ENCODE data around the gene MYO15A.

The MYO15A gene

DNA sequence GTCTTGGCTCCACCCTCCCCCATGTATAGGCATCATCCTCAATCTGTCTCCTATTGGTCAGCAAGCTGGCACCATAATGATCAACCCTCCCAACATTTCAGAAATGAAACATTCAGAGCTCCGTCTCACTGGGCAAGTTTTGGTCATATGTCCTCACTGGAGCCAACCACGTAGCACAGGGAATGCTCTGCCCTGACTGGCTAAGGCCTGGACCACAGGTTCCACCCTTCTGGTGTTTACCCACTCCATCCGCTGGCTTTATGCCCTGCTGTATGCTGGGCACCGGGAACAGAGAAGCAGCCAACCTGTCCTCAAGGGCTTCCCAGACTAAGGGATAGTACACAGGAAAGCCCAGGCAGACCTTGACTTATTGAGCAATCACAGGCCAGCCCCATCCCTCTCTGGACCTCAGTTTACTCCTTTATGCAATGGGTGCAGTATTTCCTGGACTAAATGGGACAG, 20.5 kb downstream of the MYO15A start:
- DNase-seq (ENCODE audit: low read depth) = peak; percentile 37

DNA sequence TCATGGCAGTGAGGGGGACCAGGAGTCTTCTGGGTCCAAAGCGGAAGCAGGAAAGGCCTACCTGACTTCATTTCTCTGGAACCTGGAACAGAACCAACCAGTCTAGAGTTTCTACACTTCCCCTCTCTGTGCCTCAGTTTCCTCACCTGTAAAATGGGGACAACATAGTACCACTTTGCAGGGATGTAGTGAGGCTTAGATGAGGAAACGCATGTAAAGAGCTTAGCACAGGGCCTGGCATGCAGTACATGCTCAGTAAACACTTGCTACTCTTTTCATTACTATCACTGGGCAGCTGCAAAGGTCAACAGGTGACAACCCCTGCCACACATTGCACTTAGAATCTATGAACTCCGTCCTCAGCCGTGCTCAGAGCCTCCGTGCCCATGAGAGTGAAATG, 24.2 kb downstream of the MYO15A start:
- DNase-seq (ENCODE audit: low read depth) = no peak

DNA sequence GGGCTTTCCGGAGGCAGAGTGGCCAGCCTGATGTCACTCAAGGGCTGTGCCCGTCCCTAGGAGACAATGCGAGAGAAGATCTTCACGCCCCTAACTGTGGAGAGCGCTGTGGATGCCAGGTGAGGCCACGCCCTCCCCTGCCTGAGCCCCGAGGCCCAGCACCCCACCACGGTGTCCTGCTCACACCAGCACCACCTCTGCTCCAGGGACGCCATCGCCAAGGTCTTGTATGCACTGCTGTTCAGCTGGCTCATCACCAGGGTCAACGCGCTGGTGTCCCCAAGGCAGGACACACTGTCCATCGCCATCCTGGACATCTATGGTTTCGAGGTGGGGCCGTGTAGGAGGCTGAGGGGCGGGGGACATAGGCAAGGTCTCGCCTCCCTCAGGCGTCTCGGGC, 27.8 kb downstream of the MYO15A start:
- no peak for DNase-seq (ENCODE audit: low read depth)

DNA sequence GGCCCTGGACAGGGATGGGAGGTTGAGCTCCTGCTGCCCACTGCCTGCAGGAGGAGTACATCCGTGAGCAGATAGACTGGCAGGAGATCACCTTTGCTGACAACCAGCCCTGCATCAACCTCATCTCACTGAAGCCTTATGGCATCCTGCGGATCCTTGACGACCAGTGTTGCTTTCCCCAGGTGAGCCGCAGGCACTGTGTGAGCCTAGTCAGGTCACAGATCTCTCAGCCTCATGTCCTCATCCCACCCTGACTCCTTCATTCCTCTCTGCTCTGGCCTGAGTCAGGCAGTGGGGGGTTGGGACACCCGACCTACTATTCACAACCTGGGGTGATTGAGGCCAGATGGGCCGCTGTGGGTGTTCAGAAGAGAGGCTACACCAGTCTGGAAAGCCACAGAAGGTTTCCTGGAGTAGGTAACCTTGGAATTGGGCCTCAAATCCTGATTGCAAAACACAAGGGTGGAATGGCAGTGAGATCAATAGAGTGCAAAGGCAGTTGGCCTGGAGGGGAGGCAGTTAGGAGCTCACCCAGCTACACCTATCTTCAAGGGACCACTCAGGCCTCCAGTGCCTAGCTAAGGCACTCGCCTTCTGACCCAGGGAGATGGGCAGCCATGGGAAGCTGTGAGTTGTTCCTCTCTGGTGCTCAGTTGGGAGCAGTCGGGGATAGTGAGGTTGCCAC, 29.7 kb downstream of the MYO15A start:
- DNase-seq (ENCODE audit: low read depth) = no peak

DNA sequence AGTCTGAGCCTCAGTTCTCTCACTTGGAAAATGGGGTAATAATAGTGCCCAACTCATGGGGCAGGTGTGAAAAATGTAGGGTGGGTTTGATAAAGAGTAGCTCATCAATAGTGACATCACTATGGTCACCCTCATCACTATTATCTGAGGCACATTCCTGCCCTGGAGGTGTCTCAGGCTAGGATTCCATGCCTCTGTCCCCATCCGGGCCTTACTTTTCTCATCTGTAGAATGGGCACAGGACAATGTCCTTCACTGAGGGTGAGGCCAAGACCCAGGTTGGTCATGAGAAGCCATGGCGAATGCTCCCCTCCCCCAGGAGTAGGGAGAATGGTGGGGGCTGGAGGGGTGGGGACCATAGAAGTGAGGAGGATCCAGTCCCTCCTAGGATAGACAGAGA, 30.5 kb downstream of the MYO15A start:
- no peak for DNase-seq (ENCODE audit: low read depth)

DNA sequence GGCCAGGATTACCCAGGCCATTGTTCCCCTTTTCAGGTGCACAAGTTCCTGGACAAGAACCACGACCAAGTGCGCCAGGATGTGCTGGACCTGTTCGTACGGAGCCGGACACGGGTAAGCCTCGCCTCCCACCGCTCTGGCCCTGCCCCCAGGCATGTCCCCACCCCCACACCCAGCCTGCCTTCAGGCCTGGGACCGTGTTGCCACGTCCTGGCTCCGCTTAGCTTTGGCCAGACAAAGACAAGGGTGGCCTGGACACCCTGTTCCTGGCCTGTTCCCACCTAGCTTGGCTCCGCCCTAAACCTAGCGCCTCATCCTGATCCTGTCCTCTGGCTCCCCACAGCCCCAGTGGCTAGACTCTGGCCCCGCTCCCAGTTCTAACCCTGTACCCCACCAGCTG, 30.9 kb downstream of the MYO15A start:
- no peak for DNase-seq (ENCODE audit: low read depth)

DNA sequence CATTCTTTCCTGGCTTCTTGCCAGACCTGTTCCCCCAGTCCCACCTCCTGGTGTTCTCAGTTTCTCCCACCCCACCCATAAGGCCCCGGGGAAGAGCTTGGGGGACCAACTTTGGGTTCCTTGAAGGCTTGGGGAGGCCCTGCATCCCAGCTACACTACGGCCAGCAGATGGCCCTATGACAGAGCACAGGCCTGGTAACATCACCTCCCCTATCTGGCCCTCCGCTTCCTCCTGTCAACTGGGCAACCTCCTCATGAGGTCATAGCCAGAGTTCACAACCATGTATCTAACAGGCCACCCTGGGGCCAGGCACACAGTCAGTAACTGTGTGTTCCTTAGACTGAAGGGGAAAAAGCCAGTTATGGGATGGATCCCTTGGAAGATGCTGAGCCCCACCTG, 31.4 kb downstream of the MYO15A start:
- DNase-seq (ENCODE audit: low read depth) = peak; percentile 58

DNA sequence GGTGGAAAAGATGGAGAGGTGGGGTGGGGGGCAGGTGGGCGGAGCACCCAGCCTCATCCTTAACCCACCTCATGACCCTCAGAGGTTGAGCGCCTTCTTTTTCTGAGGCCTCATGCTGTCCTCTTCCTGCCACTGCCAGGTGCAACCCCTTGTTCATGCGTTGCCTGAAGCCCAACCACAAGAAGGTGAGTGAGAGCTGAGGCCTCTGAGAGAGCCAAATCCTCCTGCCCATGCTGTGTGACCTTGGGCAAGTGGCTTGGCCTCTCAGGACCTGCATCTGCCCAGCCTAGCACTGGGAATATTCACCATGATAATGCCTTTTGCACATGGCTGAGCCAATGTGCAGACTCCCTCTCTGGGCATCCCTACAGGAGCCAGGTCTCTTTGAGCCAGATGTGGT, 32.1 kb downstream of the MYO15A start:
- DNase-seq (ENCODE audit: low read depth) = no peak

DNA sequence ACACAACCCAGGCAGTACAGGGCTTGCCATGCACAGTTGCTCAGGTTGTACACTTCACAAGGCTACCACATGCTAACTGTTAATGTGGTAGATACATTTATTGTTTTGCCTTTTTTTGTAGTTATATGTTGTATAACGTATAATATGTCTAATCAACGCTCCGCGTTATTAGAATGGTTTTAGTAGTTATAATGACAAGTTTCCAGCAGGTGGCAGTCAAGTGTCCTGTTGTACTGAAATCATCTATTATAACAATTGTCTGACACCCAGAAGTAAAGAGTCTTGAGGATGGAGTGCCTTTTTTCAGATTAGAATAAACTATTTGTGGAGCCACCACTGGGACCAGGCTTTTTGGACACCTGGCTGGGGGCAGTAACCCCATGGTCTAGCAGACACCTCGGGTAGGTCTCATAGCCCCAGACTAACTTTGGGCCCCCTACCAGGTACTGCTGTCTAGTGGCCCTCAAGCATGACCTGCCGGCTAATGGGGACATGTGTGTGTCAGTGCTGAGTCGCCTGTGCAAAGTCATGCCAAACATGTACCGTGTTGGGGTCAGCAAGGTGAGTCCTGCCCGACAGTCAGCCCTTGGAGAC, 32.8 kb downstream of the MYO15A start:
- peak; percentile 76 for DNase-seq (ENCODE audit: low read depth)

DNA sequence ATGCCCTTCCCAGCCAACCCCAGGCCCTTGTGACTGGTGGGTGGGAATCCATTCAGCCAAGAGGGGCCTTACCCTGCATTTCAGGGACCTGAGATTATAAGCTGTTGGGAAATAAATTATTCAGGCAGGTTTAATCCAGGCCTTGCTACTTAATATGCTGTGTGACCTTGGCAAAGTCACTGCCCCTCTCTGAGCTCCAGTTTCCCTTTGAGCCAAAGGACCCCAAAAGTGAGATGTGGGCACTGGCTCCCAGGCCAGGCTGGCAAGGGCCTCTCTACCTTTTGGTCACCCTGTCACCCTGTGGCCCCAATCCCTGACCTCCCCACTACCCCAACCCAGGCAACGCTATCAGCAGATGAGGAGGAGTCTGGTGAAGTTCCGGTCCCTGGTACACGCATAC, 33.9 kb downstream of the MYO15A start:
- DNase-seq (ENCODE audit: low read depth) = no peak

DNA sequence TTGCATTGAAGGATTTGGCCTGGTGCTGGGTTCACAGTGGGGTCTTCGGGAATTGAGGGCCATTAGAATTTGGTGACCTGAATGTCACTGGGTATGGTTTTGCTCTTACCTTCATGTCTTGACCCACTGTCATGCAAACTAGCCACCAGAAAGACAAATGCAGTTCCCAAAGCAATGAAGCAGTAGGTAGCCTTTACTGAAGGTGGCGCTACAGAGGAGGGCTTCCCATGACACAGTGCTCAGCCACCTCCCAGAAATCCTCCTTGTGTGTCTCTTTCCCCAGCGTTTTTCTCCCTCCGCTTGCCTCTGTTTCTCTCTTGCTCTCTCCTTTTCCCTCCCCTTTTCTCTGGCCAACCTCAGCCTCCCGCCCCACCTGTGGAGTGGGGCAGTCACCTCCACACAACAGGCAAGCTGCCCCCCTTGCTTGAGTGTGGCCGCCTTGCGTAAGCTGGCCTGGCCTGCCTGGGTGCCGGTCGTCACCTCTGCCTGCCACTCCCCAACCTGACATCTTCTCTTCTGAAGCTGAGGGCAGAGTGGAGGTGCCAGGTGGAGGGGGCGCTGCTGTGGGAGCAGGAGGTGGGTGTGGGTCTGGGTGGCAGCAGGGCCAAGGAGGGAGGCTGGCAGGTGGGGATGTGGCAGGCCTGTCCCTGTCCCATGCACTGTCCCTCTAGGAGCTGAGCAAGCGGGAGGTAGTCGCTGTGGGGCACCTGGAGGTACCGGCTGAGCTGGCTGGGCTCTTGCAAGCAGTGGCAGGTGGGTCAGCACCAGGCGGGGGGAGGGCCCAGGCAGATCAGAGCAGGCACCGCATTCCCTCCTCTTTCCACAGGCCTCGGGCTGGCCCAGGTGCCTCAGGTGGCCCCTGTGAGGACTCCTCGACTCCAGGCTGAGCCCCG, 34.7 kb downstream of the MYO15A start:
- peak; percentile 57 for DNase-seq (ENCODE audit: low read depth)

DNA sequence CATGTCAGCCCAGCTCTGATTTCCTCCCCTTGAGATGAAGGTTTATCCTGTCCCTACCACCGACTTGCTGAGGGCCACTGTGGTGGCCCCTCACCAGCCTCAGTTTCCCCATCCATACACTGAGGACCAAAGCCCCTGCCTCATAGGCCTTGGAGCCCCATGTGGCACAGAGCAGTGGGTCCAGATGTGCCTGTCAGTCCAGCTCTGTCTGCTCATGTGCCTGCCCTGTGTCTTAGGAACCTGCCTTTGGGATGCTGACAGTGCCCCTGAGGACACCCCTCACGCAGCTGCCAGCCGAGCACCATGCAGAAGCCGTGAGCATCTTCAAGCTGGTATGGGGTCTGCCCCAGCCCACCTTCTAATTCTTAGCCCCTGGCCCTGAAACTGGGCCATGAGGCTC, 35.7 kb downstream of the MYO15A start:
- DNase-seq (ENCODE audit: low read depth) = no peak

DNA sequence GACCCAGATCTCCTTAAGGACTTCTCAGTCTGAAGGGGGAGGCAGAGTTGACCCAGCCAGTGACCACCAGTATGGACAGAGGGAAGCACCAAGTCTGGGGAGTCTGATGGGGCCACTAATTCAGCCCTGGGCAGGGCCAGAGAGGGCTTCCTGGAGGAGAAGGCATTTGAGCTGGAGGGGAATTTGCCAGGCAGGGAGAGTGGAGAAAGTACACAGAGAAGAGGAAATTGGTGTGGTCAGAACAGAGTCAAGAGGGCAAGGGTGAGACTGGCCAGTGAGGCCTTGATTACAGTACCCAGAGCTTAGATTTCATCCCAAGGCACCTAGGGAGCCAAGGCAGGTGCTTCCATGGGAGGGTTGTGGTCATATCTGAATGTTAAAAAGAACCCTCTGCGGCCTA, 36.3 kb downstream of the MYO15A start:
- peak; percentile 35 for DNase-seq (ENCODE audit: low read depth)

DNA sequence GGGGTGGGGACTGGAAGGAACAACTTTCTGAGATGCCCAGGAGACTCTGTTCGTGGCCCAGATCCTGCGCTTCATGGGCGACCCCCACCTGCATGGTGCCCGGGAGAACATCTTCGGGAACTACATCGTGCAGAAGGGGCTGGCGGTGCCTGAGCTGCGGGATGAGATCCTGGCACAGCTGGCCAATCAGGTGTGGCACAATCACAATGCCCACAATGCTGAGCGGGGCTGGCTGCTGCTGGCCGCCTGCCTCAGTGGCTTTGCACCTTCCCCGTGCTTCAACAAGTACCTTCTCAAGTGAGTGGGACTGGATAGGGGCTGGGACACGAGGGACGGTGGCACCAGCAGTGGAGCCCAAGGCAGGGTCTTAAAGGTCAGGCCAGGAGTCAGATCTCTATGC, 37.3 kb downstream of the MYO15A start:
- no peak for DNase-seq (ENCODE audit: low read depth)

DNA sequence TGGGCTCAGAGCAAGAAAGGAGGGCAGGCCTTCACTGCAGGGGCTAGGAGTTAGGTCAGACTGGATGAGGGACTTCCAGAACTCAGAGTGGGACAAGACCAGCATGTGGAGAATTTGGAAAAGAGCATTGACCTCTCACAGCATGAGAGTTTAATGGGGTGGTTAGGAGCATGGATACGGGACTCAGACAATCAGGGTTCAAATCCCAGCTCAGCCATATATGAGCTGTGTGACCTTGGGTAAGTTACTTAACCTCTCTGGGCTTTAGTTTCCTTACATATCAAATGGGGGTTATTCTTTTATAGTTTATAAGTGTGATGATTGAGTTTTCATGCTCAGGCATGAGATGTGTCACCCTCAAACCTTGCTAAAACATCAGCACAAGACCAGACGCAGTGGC, 37.7 kb downstream of the MYO15A start:
- no peak for DNase-seq (ENCODE audit: low read depth)

DNA sequence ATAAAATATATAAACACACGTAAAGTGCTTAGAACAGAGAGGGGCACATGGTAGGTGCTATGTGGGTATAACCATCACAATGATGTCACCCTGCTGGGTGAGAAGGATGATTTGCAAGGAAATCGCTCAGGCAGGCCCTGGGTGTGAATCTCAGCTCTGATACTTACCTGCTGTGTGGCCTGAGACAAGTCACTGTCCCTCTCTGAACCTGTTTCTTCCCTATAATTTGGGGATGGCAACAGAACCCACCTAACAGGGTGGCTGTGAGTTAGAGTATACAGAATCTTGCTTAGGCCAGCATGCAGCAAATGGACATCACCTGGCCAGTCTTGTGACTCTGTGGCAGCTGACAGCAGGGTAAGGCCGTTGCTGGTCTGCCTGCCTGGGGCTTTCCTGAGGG, 38.4 kb downstream of the MYO15A start:
- no peak for DNase-seq (ENCODE audit: low read depth)

DNA sequence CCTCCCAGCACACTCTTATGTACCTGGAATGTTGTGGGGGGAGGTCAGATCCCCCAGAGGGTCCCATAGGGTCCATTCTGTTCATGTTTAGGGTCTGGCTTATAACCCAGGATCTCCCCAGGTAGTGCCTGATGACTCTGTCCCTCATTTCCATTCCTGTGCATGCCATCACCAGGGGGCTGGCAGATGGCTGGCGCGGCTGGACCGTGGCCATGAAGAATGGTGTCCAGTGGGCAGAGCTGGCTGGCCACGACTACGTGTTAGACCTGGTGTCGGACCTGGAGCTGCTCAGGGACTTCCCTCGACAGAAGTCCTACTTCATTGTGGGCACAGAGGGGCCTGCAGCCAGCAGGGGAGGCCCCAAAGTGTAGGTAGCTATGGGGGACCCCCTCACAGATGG, 40.0 kb downstream of the MYO15A start:
- DNase-seq (ENCODE audit: low read depth) = no peak

DNA sequence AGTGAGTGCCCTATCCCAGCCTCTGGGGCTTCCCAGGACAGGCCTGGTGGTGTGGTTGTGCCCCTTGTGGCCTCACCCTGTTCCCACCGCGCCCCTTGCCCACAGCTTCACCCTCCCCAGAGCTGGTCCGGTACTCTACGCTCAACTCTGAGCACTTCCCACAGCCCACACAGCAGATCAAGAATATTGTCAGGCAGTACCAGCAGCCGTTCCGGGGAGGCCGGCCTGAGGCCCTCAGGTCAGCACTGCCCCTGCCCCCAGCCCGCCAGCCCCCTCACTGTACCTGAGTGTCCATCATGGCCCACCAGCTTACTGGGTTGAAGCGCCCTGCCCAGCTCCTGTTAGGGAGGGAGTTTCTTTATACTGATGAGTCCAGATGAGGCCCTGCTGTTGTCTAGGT, 42.7 kb downstream of the MYO15A start:
- no peak for DNase-seq (ENCODE audit: low read depth)

DNA sequence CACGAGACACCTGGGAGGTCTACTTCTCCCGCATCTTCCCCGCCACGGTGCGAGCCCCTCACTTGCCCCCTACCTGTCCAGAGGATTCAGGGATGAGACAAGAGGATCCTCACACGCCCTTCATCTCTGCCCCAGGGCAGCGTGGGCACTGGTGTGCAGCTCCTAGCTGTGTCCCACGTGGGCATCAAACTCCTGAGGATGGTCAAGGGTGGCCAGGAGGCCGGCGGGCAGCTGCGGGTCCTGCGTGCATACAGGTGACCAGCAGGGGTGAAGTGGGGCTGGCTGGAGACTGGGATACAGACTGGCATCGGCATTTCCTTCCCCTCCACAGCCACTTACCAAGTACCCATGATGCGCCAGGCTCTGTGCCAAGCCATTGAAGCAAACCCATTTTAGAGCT, 46.6 kb downstream of the MYO15A start:
- DNase-seq (ENCODE audit: low read depth) = no peak

DNA sequence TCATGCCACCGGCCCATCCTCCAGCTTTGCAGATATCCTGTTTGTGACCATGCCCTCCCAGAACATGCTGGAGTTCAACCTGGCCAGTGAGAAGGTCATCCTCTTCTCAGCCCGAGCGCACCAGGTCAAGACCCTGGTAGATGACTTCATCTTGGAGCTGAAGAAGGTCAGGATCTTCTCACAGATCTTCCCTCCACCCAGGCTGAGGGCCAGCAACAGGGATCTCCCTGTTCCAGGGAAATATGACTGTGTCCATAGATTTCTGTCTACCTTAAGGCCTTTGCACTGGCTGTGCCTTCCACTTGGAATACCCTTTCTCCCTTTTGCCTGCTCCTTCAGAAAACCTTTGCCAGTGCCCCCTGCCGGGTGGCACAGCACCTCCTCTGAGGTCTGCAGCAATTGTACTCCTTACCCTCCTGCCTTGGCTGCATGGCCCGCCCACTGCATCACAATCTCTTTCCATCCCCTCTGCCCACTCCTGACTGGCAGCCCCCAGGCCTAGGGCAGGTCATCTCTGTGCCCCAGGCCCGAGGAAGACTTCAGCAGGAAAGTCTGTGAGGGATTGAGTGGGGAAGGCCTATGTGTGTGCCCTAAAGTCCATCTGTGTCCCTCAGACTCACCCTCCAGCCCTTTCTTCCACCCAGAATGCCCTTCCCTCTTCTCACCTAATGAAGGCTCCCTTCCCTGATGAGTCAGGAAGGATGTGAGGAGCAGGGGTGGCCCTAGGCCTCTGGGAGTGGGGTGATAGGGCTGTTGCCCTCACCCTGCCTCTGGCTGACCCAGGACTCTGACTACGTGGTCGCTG, 47.8 kb downstream of the MYO15A start:
- DNase-seq (ENCODE audit: low read depth) = peak; percentile 55

DNA sequence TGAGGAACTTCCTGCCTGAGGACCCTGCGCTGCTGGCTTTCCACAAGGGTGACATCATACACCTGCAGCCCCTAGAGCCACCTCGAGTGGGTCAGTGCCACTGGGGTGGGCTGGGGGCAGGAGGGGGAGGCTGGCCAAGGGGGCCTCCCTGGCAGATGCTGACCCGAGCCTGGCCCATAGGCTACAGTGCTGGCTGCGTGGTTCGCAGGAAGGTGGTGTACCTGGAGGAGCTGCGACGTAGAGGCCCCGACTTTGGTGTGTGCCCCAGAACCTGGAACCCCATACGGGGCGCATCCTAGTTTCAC, 48.4 kb downstream of the MYO15A start:
- DNase-seq (ENCODE audit: low read depth) = no peak

DNA sequence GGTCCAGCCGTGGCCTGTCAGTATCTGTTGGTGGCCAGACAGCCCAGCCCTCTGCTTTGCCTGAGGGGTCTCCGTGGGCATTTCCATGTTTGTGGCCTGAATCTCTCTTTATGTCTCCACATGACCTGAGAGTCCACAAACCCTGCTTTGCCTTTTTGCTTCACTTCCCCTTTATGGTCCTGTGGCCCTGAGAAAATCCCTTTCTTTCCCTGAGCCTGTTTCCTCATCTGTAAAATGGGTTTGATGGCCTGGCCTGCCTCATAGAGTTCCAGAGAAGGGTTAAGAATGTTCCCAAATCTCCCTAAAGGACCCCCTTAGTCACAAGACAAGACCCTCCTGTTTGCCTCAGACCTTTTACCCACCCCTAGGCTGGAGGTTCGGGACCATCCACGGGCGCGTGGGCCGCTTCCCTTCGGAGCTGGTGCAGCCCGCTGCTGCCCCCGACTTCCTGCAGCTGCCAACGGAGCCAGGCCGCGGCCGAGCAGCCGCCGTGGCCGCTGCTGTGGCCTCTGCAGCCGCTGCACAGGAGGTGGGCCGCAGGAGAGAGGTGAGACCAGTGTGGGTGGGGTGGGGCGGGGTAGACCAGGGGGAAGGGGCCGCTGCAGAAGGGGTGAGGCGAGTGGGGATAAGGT, 48.9 kb downstream of the MYO15A start:
- no peak for DNase-seq (ENCODE audit: low read depth)
